ENCODE results near the gene WDR4. TPM values are rescaled to one million over a fixed set of nuclear protein-coding genes. Genes with fewer than 3 reads are reported as not detected.

The WDR4 gene
- total and polyA plus RNA-seq, 10 of the 15 experiments (the other 5 are each of a cell fraction or from before 2014, with no cell fraction given) = 2.1 to 45.3 (median 18.7) TPM

DNA sequence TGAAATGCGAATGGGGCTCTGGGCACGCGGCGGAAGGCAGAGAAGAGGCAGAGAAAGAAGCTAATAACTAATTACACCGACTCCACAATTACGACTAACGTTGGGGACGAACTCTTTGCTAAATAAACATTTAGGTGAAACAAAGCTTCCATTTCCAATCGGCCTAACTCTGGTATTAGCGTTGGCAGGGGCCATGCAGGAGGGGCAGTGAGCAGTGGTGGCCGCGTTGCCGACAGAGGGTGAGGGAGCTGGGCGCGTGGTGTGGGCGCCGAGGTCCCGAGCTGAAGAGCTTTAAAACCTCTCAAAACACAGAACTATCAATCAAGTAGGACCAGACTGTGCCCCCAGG, 13.2 kb upstream of the WDR4 start (continued):
- TF ChIP-seq, protein P1, sequence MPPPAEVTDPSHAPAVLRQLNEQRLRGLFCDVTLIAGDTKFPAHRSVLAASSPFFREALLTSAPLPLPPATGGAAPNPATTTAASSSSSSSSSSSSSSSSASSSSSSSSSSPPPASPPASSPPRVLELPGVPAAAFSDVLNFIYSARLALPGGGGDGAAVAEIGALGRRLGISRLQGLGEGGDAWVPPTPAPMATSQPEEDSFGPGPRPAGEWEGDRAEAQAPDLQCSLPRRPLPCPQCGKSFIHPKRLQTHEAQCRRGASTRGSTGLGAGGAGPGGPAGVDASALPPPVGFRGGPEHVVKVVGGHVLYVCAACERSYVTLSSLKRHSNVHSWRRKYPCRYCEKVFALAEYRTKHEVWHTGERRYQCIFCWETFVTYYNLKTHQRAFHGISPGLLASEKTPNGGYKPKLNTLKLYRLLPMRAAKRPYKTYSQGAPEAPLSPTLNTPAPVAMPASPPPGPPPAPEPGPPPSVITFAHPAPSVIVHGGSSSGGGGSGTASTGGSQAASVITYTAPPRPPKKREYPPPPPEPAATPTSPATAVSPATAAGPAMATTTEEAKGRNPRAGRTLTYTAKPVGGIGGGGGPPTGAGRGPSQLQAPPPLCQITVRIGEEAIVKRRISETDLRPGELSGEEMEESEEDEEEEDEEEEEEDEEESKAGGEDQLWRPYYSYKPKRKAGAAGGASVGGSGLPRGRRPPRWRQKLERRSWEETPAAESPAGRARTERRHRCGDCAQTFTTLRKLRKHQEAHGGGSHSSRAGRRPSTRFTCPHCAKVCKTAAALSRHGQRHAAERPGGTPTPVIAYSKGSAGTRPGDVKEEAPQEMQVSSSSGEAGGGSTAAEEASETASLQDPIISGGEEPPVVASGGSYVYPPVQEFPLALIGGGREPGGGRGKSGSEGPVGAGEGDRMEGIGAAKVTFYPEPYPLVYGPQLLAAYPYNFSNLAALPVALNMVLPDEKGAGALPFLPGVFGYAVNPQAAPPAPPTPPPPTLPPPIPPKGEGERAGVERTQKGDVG (CRISPR knock-in tag; IDR thresholded peaks at IDR 0.05) = no peak
- TF ChIP-seq, protein P2, sequence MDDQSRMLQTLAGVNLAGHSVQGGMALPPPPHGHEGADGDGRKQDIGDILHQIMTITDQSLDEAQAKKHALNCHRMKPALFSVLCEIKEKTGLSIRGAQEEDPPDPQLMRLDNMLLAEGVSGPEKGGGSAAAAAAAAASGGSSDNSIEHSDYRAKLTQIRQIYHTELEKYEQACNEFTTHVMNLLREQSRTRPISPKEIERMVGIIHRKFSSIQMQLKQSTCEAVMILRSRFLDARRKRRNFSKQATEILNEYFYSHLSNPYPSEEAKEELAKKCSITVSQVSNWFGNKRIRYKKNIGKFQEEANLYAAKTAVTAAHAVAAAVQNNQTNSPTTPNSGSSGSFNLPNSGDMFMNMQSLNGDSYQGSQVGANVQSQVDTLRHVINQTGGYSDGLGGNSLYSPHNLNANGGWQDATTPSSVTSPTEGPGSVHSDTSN (IDR thresholded peaks at IDR 0.05; ENCODE audit: insufficient replicate concordance, low read depth, low read length) = peak; percentile 35

DNA sequence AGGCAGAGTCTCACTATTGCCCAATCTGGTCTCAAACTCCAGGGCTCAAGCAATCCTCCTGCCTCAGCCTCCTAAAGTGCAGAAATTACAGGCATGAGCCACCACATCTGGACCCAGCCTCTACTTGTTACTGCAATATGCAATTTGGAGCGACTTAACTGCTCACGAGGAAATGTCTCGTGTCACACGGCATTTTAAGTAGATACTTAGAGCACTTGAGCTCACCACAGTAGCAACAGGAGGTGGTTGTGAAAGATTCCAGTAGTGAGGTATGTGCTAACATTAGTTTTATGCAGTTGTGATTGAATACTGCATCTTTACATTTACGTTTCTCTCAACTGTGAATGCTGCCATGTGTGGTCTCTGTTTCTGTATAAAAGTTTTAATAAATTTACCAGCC, 8.0 kb upstream of the WDR4 start:
- Histone ChIP-seq H3K9ac (ENCODE audit: control insufficient read depth, insufficient read depth, low read length) (no peak overlapping the region), H2AFZ (ENCODE audit: control insufficient read depth, low read depth, low read length) (no peak overlapping the region), H3K4me1 (ENCODE audit: control insufficient read depth, insufficient read depth, low read length) (peaks cover under 1% of the 10 kb centered on the region), H3K79me2 (ENCODE audit: control insufficient read depth, insufficient read depth, low read length) (no peaks in the 10 kb centered on the region), H3K9me3 (replicated peaks; ENCODE audit: control insufficient read depth, insufficient read depth, low read length) (no peaks in the 10 kb centered on the region; the same call in 2 of the 3 replicates), H3K4me3 (no peak overlapping the region), H3K27me3 (replicated peaks in 1 of 2; ENCODE audit: control insufficient read depth in 2 of 2, insufficient read depth in 2 of 2, low read length in 1 of 2) (no peaks in the 10 kb centered on the region), H4K20me1 (ENCODE audit: control insufficient read depth, insufficient read depth) (no peaks in the 10 kb centered on the region), H3K27ac (ENCODE audit: control insufficient read depth, insufficient read depth) (no peak overlapping the region), H3K4me2 (ENCODE audit: control insufficient read depth, insufficient read depth) (no peak overlapping the region), H3K36me3 (ENCODE audit: control insufficient read depth in 2 of 2, insufficient read depth in 2 of 2, low read length in 1 of 2) (no peaks in the 10 kb centered on the region)
- in situ Hi-C loops (cut with MboI) (no loop called here), intact Hi-C loops (cut with micrococcal nuclease; ENCODE audit: unreplicated experiment) (no loop called here)
- ChIA-PET RAD21 (ENCODE audit: unreplicated experiment) (no interaction called here), CTCF (interaction anchor here (1.0 kb wide), 1 partner anchor 8 kb away, joined by 4 read pairs; no protein-coding TSS in a partner anchor), SMC1A (ENCODE audit: uncharacterized antibody, unreplicated experiment) (no interaction called here), POLR2A (interaction anchor here (1.4 kb wide), 1 partner anchor 7 kb away, joined by 4 read pairs; no protein-coding TSS in a partner anchor)
- DNase-seq (ENCODE audit: low read depth, low spot score) (no peak), ATAC-seq (no peak), FAIRE-seq (no peak)
- WGBS (ENCODE audit: insufficient coverage, insufficient replicate concordance, low lambda C conversion rate, missing lambda C conversion rate) = 90% methylated on average over 5 of the region's 5 CpGs
- no TSS peak for BruUV-seq (replicated peaks)
- TF ChIP-seq, protein P3, sequence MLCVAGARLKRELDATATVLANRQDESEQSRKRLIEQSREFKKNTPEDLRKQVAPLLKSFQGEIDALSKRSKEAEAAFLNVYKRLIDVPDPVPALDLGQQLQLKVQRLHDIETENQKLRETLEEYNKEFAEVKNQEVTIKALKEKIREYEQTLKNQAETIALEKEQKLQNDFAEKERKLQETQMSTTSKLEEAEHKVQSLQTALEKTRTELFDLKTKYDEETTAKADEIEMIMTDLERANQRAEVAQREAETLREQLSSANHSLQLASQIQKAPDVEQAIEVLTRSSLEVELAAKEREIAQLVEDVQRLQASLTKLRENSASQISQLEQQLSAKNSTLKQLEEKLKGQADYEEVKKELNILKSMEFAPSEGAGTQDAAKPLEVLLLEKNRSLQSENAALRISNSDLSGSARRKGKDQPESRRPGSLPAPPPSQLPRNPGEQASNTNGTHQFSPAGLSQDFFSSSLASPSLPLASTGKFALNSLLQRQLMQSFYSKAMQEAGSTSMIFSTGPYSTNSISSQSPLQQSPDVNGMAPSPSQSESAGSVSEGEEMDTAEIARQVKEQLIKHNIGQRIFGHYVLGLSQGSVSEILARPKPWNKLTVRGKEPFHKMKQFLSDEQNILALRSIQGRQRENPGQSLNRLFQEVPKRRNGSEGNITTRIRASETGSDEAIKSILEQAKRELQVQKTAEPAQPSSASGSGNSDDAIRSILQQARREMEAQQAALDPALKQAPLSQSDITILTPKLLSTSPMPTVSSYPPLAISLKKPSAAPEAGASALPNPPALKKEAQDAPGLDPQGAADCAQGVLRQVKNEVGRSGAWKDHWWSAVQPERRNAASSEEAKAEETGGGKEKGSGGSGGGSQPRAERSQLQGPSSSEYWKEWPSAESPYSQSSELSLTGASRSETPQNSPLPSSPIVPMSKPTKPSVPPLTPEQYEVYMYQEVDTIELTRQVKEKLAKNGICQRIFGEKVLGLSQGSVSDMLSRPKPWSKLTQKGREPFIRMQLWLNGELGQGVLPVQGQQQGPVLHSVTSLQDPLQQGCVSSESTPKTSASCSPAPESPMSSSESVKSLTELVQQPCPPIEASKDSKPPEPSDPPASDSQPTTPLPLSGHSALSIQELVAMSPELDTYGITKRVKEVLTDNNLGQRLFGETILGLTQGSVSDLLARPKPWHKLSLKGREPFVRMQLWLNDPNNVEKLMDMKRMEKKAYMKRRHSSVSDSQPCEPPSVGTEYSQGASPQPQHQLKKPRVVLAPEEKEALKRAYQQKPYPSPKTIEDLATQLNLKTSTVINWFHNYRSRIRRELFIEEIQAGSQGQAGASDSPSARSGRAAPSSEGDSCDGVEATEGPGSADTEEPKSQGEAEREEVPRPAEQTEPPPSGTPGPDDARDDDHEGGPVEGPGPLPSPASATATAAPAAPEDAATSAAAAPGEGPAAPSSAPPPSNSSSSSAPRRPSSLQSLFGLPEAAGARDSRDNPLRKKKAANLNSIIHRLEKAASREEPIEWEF (IDR thresholded peaks at IDR 0.05; ENCODE audit: insufficient replicate concordance, low read depth, low read length) = no peak
- no peak for TF ChIP-seq SIX5 (IDR thresholded peaks at IDR 0.05; ENCODE audit: low read depth, low read length, severe bottlenecking)
- no peak for TF ChIP-seq SREBF2 (IDR thresholded peaks at IDR 0.05; ENCODE audit: low read length)
- no peak for TF ChIP-seq IRF4 (IDR thresholded peaks at IDR 0.05; ENCODE audit: low read depth, low read length)
- TF ChIP-seq NBN (IDR thresholded peaks at IDR 0.05) = no peak
- no peak for TF ChIP-seq BACH1 (IDR thresholded peaks at IDR 0.05; ENCODE audit: borderline replicate concordance)
- TF ChIP-seq, protein P4, sequence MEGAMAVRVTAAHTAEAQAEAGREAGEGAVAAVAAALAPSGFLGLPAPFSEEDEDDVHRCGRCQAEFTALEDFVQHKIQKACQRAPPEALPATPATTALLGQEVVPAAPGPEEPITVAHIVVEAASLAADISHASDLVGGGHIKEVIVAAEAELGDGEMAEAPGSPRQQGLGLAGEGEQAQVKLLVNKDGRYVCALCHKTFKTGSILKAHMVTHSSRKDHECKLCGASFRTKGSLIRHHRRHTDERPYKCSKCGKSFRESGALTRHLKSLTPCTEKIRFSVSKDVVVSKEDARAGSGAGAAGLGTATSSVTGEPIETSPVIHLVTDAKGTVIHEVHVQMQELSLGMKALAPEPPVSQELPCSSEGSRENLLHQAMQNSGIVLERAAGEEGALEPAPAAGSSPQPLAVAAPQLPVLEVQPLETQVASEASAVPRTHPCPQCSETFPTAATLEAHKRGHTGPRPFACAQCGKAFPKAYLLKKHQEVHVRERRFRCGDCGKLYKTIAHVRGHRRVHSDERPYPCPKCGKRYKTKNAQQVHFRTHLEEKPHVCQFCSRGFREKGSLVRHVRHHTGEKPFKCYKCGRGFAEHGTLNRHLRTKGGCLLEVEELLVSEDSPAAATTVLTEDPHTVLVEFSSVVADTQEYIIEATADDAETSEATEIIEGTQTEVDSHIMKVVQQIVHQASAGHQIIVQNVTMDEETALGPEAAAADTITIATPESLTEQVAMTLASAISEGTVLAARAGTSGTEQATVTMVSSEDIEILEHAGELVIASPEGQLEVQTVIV (IDR thresholded peaks at IDR 0.05; ENCODE audit: borderline replicate concordance, partially characterized antibody) = no peak
